ENCODE results near the gene YAP1.

YAP1 gene

GRCh38 chr11:102117472-102118113 is 7.3 kb downstream of the YAP1 start:
- DNase-seq (ENCODE audit: low read depth): no peak

GRCh38 chr11:102118937-102119336 is 8.7 kb downstream of the YAP1 start:
- no peak for DNase-seq (ENCODE audit: low read depth)

GRCh38 chr11:102119997-102120396 is 9.8 kb downstream of the YAP1 start:
- DNase-seq (ENCODE audit: low read depth): no peak

GRCh38 chr11:102120437-102120973 is 10.3 kb downstream of the YAP1 start:
- no peak for DNase-seq (ENCODE audit: low read depth)

GRCh38 chr11:102121329-102121728 is 11.1 kb downstream of the YAP1 start:
- DNase-seq (ENCODE audit: low read depth): no peak

GRCh38 chr11:102134597-102134996 is 24.4 kb downstream of the YAP1 start:
- no peak for DNase-seq (ENCODE audit: low read depth)

GRCh38 chr11:102135256-102135655 is 25.0 kb downstream of the YAP1 start:
- no peak for DNase-seq (ENCODE audit: low read depth)

GRCh38 chr11:102138223-102138622 is 28.0 kb downstream of the YAP1 start:
- DNase-seq (ENCODE audit: low read depth): no peak

GRCh38 chr11:102138670-102139069 is 28.4 kb downstream of the YAP1 start:
- no peak for DNase-seq (ENCODE audit: low read depth)

GRCh38 chr11:102139081-102139498 is 28.8 kb downstream of the YAP1 start:
- DNase-seq (ENCODE audit: low read depth): no peak

GRCh38 chr11:102142333-102142732 is 32.1 kb downstream of the YAP1 start:
- no peak for DNase-seq (ENCODE audit: low read depth)

GRCh38 chr11:102143867-102144266 is 33.6 kb downstream of the YAP1 start:
- DNase-seq (ENCODE audit: low read depth): no peak

- DNase-seq (ENCODE audit: low read depth): no peak
These were observed 34.4 kb downstream of the YAP1 start for GRCh38 chr11:102144357-102145355.

- DNase-seq (ENCODE audit: low read depth): no peak
These were observed 36.8 kb downstream of the YAP1 start for GRCh38 chr11:102147015-102147414.

GRCh38 chr11:102147632-102148031 is 37.4 kb downstream of the YAP1 start:
- no peak for DNase-seq (ENCODE audit: low read depth)

- DNase-seq (ENCODE audit: low read depth): no peak
These were observed 37.8 kb downstream of the YAP1 start for GRCh38 chr11:102148059-102148458.

GRCh38 chr11:102151784-102152525 is 41.7 kb downstream of the YAP1 start:
- DNase-seq (ENCODE audit: low read depth): no peak

GRCh38 chr11:102153082-102153481 is 42.8 kb downstream of the YAP1 start:
- no peak for DNase-seq (ENCODE audit: low read depth)

GRCh38 chr11:102154806-102155205 is 44.6 kb downstream of the YAP1 start:
- no peak for DNase-seq (ENCODE audit: low read depth)

GRCh38 chr11:102155676-102156075 is 45.4 kb downstream of the YAP1 start:
- no peak for DNase-seq (ENCODE audit: low read depth)

GRCh38 chr11:102157219-102157618 is 47.0 kb downstream of the YAP1 start:
- no peak for DNase-seq (ENCODE audit: low read depth)

- DNase-seq (ENCODE audit: low read depth): no peak
These were observed 48.0 kb downstream of the YAP1 start for GRCh38 chr11:102158164-102158735.
